ENCODE data around the gene PAM16.
A peak's percentile ranks its signal among the peaks of the same experiment; 100 is the strongest.

PAM16 gene

DNA sequence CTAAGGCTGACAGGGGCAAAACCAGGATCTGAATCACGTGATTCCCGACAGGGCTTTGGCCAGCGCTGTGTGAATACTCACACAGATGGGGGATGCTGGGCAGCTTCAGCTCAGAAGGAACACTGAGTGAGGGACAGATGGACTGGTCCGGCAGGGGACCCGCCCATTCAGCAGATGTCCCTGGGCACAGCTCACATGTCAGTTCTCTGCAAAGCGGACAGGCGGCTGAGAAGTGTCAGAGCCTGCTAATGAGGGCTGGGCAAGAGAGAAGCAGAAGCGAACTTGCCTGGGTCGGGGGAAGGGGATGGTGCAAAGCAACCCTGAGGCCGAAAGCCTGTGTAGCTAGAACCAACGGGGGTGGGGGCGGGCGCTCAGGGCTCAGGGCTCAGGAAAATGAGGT is 47.1 kb downstream of the PAM16 start:
- no peak for ATAC-seq (ENCODE audit: low read depth)
- Histone ChIP-seq H3K4me1 (ENCODE audit: insufficient read depth, poor library complexity, severe bottlenecking) (peaks cover 13% of the 10 kb centered on the region), H3K4me3 (ENCODE audit: severe bottlenecking) (no peak overlapping the region), H3K9me3 (ENCODE audit: severe bottlenecking) (no peaks in the 10 kb centered on the region), H3K36me3 (ENCODE audit: low read depth) (peaks cover 21% of the 10 kb centered on the region), H3K27ac (ENCODE audit: poor library complexity, severe bottlenecking) (no peak overlapping the region), H3K27me3 (ENCODE audit: insufficient read depth, poor library complexity, severe bottlenecking) (no peaks in the 10 kb centered on the region)
- TF ChIP-seq, protein P1, sequence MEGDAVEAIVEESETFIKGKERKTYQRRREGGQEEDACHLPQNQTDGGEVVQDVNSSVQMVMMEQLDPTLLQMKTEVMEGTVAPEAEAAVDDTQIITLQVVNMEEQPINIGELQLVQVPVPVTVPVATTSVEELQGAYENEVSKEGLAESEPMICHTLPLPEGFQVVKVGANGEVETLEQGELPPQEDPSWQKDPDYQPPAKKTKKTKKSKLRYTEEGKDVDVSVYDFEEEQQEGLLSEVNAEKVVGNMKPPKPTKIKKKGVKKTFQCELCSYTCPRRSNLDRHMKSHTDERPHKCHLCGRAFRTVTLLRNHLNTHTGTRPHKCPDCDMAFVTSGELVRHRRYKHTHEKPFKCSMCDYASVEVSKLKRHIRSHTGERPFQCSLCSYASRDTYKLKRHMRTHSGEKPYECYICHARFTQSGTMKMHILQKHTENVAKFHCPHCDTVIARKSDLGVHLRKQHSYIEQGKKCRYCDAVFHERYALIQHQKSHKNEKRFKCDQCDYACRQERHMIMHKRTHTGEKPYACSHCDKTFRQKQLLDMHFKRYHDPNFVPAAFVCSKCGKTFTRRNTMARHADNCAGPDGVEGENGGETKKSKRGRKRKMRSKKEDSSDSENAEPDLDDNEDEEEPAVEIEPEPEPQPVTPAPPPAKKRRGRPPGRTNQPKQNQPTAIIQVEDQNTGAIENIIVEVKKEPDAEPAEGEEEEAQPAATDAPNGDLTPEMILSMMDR (IDR thresholded peaks at IDR 0.05; ENCODE audit: poor library complexity, severe bottlenecking), result no peak
- DNase-seq (ENCODE audit: low spot score), result no peak

DNA sequence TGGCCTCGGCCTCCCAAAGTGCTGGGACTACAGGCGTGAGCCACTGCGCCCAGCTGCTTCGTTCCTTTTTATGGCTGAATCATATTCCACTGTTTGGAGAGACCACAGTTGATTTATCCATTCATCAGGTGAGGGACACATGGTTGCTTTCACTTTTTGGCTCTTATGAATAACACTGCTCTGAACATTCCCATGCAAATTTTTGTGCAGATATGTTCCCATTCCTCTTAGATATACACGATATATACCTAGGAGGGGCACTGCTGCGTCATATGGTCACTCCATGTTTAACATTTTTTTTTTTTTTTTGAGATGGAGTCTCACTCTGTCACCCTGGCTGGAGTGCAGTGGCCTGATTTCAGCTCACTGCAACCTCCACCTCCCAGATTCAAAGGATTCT is 49.2 kb downstream of the PAM16 start:
- TF ChIP-seq, protein P1 (IDR thresholded peaks at IDR 0.05; ENCODE audit: poor library complexity, severe bottlenecking), result no peak
- Histone ChIP-seq H3K27ac (ENCODE audit: poor library complexity, severe bottlenecking) (peak overlapping the region; percentile 97), H3K9me3 (ENCODE audit: severe bottlenecking) (no peaks in the 10 kb centered on the region), H3K4me1 (ENCODE audit: insufficient read depth, poor library complexity, severe bottlenecking) (peaks cover 29% of the 10 kb centered on the region), H3K4me3 (ENCODE audit: severe bottlenecking) (no peak overlapping the region), H3K27me3 (ENCODE audit: insufficient read depth, poor library complexity, severe bottlenecking) (no peaks in the 10 kb centered on the region), H3K36me3 (ENCODE audit: low read depth) (peaks cover 21% of the 10 kb centered on the region)
- DNase-seq (ENCODE audit: low spot score) (no peak), ATAC-seq (ENCODE audit: low read depth) (no peak)

DNA sequence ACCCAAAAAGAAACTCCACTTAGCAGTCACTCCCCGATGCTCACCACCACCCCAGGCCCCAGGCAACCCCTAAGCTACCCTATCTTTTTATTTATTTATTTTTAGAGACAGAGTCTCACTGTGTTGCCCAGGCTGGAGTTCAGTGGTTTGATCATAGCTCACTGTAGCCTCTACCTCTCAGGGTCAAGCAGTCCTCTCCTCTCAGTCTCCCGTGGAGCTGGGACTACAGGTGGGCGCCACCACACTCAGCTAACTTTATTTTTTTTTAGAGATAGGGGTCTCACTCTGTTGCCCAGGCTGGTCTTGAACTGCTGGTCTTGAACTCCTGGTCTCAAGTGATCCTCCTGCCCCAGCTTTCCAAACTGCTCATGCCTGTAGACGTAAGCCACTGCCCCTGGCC is 49.9 kb downstream of the PAM16 start:
- Histone ChIP-seq H3K27ac (ENCODE audit: poor library complexity, severe bottlenecking) (peak overlapping the region; percentile 97), H3K36me3 (ENCODE audit: low read depth) (peaks cover 19% of the 10 kb centered on the region), H3K9me3 (ENCODE audit: severe bottlenecking) (no peaks in the 10 kb centered on the region), H3K4me1 (ENCODE audit: insufficient read depth, poor library complexity, severe bottlenecking) (peaks cover 23% of the 10 kb centered on the region), H3K27me3 (ENCODE audit: insufficient read depth, poor library complexity, severe bottlenecking) (no peaks in the 10 kb centered on the region), H3K4me3 (ENCODE audit: severe bottlenecking) (no peak overlapping the region)
- ATAC-seq (ENCODE audit: low read depth) (no peak), DNase-seq (ENCODE audit: low spot score) (no peak)
- TF ChIP-seq, protein P1 (IDR thresholded peaks at IDR 0.05; ENCODE audit: poor library complexity, severe bottlenecking), result no peak

DNA sequence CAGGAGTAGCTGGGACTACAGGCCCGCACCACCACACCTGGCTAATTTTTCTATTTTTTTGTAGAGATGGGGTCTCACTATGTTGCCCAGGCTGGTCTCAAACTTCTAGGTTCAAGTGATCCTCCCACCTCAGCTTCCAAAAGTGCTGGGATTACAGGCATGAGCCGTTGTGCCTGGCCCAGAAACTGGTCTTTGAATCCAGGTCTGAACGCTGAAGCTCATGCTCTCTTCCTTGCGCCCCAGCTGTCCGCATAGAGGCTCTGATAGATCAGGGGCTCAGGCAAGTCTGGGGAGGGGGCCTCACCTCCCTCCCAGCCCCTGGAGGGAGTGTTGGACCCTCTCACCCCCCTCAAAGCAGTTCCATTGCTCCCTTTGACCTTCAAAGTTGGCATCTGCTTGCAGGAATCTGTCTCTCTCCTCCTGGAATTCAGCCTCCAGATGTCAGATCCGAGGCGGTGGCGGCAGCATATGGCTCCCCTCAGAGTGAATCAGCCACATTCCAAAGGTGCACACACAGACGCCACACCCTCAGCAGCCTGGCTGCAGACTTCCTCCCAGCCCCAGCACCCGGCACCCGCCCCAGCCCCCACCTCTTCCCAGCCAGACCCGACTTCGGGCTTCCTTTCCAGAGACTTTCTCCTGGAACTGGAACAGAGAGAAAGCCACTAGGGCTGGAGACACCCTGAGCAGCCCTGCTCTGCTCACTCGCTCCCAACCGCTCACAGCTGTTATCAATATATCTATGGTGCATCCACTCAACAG is 52.2 kb downstream of the PAM16 start:
- TF ChIP-seq, protein P1 (IDR thresholded peaks at IDR 0.05; ENCODE audit: poor library complexity, severe bottlenecking), result no peak
- Histone ChIP-seq H3K36me3 (ENCODE audit: low read depth) (peaks cover 12% of the 10 kb centered on the region), H3K4me3 (ENCODE audit: severe bottlenecking) (no peak overlapping the region), H3K27ac (ENCODE audit: poor library complexity, severe bottlenecking) (peak overlapping the region; percentile 97), H3K4me1 (ENCODE audit: insufficient read depth, poor library complexity, severe bottlenecking) (peaks cover 29% of the 10 kb centered on the region), H3K27me3 (ENCODE audit: insufficient read depth, poor library complexity, severe bottlenecking) (no peaks in the 10 kb centered on the region), H3K9me3 (ENCODE audit: severe bottlenecking) (no peaks in the 10 kb centered on the region)
- DNase-seq (ENCODE audit: low spot score), result peak; percentile 98
- peak; percentile 97 for ATAC-seq (ENCODE audit: low read depth)

DNA sequence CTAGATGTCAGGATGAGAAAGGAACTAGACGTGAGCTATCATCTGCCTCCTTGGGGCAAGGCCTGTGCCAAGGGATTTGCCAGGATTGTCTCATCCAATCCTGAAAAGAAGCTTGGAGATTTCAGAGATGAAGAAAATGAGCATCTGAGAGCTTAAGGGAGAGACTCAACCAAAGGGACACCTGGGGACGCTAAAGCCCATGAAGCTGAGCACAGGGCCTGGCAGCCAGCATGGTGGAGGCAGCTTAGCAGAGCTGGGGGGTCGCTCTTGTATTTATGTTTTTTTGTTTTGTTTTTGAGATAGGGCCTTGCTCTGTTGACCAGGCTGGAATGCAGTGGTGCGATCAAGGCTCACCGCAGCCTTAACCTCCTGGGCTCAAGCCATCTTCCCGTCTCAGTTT is 53.6 kb downstream of the PAM16 start:
- no peak for DNase-seq (ENCODE audit: low spot score)
- no peaks in the 10 kb centered on the region for H3K27me3 ChIP-seq (ENCODE audit: insufficient read depth, poor library complexity, severe bottlenecking)
- no peaks in the 10 kb centered on the region for H3K9me3 ChIP-seq (ENCODE audit: severe bottlenecking)
- TF ChIP-seq, protein P1 (IDR thresholded peaks at IDR 0.05; ENCODE audit: poor library complexity, severe bottlenecking), result no peak
- no peak overlapping the region for H3K4me3 ChIP-seq (ENCODE audit: severe bottlenecking)
- H3K27ac ChIP-seq (ENCODE audit: poor library complexity, severe bottlenecking), result peak overlapping the region; percentile 97
- ATAC-seq (ENCODE audit: low read depth), result no peak
- H3K4me1 ChIP-seq (ENCODE audit: insufficient read depth, poor library complexity, severe bottlenecking), result peaks cover 39% of the 10 kb centered on the region
- peaks cover 10% of the 10 kb centered on the region for H3K36me3 ChIP-seq (ENCODE audit: low read depth)

Measured in RWPE2 (cell line).